ENCODE data around the gene MTPN. TPM values are rescaled to one million over a fixed set of nuclear protein-coding genes. Genes with fewer than 3 reads are reported as not detected.

The MTPN gene
- total RNA-seq, 1 donor: 117 TPM

DNA sequence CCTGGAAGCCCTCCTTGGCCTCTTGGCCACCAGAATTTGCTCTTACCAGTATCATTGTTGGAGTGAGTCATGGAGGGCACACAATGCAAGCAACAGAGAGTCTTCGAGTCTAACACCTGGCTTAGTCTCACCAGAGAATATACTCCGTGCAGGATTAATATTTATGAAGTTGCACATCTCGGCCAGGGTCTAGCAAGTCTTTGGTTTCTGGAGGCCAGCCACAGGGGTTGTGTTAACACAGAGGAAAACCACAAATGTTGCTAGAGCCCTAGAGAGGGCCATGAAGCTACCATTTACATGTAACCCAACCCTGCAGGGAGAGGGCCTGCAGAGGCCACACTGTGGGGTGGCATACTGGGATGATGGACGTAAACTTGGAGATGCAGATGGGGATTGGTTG is 71.8 kb downstream of the MTPN start:
- H3K36me3 ChIP-seq (ENCODE audit: insufficient read depth, low read length): no peaks in the 10 kb centered on the region
- DNase-seq (ENCODE audit: insufficient read length, low spot score, missing footprints): no peak

DNA sequence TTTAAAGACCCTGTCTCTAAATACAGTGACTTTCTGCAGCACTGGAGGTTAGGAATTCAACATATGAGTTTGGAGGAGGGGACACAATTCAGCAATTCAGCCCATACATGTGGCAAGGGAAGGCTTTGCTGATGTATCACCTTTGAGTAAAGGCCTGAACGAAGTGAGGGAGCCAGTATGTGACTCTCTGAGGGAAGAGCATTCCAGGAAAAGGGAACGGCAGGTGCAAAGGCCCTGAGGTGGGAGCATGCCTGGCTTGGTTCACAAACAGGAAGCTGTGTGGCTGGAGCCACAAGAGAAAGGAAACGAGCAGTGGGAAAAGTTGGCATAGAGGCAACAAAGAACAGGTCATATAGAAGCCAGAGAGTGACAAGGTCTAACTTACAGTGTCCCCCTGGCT is 72.9 kb downstream of the MTPN start:
- H3K9me3 ChIP-seq (ENCODE audit: low read depth, low read length): no peaks in the 10 kb centered on the region
- no peaks in the 10 kb centered on the region for H3K4me1 ChIP-seq (ENCODE audit: insufficient read depth, low read length)
- no peaks in the 10 kb centered on the region for H4K20me1 ChIP-seq (ENCODE audit: insufficient read depth, low read length)
- H3K27ac ChIP-seq (ENCODE audit: low read depth, low read length): no peak overlapping the region
- DNase-seq (ENCODE audit: insufficient read length, low spot score, missing footprints): no peak
- H3K4me2 ChIP-seq (ENCODE audit: insufficient read depth, low read length): no peak overlapping the region
- no peak overlapping the region for H3K4me3 ChIP-seq (ENCODE audit: insufficient read depth, low read length)
- TF ChIP-seq, protein P1, sequence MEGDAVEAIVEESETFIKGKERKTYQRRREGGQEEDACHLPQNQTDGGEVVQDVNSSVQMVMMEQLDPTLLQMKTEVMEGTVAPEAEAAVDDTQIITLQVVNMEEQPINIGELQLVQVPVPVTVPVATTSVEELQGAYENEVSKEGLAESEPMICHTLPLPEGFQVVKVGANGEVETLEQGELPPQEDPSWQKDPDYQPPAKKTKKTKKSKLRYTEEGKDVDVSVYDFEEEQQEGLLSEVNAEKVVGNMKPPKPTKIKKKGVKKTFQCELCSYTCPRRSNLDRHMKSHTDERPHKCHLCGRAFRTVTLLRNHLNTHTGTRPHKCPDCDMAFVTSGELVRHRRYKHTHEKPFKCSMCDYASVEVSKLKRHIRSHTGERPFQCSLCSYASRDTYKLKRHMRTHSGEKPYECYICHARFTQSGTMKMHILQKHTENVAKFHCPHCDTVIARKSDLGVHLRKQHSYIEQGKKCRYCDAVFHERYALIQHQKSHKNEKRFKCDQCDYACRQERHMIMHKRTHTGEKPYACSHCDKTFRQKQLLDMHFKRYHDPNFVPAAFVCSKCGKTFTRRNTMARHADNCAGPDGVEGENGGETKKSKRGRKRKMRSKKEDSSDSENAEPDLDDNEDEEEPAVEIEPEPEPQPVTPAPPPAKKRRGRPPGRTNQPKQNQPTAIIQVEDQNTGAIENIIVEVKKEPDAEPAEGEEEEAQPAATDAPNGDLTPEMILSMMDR (IDR thresholded peaks at IDR 0.05; ENCODE audit: extremely low read depth, low read depth, low read length): no peak
- H2AFZ ChIP-seq (ENCODE audit: low read length): no peak overlapping the region
- H3K27me3 ChIP-seq (ENCODE audit: insufficient read depth, low read length): no peaks in the 10 kb centered on the region
- H3K36me3 ChIP-seq (ENCODE audit: insufficient read depth, low read length): no peaks in the 10 kb centered on the region
- H3K79me2 ChIP-seq (ENCODE audit: insufficient read depth, low read length): no peaks in the 10 kb centered on the region

More for the DNA sequence above, 71.8 kb downstream of the MTPN start:
- H3K27me3 ChIP-seq (ENCODE audit: insufficient read depth, low read length): no peaks in the 10 kb centered on the region
- no peaks in the 10 kb centered on the region for H3K9me3 ChIP-seq (ENCODE audit: low read depth, low read length)
- H3K27ac ChIP-seq (ENCODE audit: low read depth, low read length): no peak overlapping the region
- no peak overlapping the region for H3K4me2 ChIP-seq (ENCODE audit: insufficient read depth, low read length)
- H2AFZ ChIP-seq (ENCODE audit: low read length): no peak overlapping the region
- TF ChIP-seq, protein P1 (IDR thresholded peaks at IDR 0.05; ENCODE audit: extremely low read depth, low read depth, low read length): no peak
- H4K20me1 ChIP-seq (ENCODE audit: insufficient read depth, low read length): no peaks in the 10 kb centered on the region
- H3K79me2 ChIP-seq (ENCODE audit: insufficient read depth, low read length): no peaks in the 10 kb centered on the region
- no peaks in the 10 kb centered on the region for H3K4me1 ChIP-seq (ENCODE audit: insufficient read depth, low read length)
- no peak overlapping the region for H3K4me3 ChIP-seq (ENCODE audit: insufficient read depth, low read length)

DNA sequence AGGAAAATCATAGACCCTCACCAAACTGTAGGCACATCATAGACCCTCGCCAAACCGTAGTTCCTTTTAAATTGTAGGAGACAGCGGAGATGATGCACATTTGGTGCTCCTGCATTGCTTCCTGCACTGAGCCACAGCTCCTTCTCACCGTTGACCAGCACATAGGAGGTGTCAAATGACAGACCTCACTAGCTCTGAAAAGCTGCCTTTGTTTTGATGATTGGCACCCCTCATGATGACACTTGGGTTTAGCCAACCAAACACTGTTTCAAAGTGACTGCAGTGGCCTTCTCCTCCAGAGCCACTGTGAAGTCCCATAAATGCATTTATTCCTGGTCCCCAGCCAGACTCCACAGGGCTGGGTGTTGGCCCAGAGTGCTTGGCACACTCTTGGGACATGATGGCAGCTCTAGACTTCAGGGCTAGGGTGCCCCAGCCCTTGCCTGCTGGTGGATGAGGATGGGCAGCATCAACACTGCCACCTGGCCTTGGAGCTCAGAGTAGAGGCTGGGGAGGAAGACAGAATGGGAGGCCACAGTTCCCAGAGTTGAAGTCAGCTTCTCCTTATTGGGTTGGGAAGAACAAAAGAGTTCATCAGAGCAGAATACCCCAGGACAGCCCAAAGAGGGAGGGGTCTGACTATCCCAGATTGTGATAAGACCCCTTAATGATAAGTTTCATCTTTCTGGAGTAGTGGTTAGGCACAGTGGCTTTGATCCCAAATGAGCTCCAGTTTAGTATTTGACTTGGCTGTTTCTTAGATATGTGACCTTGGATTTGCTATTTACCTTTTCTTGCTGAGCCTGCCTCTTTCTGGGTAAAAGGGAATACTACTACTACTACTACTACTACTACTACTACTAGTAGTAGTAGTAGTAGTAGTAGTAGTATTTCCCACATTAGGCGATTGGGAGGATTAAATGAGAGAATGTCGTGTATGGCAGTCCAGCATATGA is 75.3 kb downstream of the MTPN start:
- no peak overlapping the region for H3K4me3 ChIP-seq (ENCODE audit: insufficient read depth, low read length)
- H2AFZ ChIP-seq (ENCODE audit: low read length): no peak overlapping the region
- TF ChIP-seq, protein P1 (IDR thresholded peaks at IDR 0.05; ENCODE audit: extremely low read depth, low read depth, low read length): no peak
- no peak overlapping the region for H3K4me2 ChIP-seq (ENCODE audit: insufficient read depth, low read length)
- H3K36me3 ChIP-seq (ENCODE audit: insufficient read depth, low read length): no peaks in the 10 kb centered on the region
- H3K27me3 ChIP-seq (ENCODE audit: insufficient read depth, low read length): no peaks in the 10 kb centered on the region
- no peak overlapping the region for H3K27ac ChIP-seq (ENCODE audit: low read depth, low read length)
- no peak for DNase-seq (ENCODE audit: insufficient read length, low spot score, missing footprints)
- H3K9me3 ChIP-seq (ENCODE audit: low read depth, low read length): no peaks in the 10 kb centered on the region
- H3K79me2 ChIP-seq (ENCODE audit: insufficient read depth, low read length): no peaks in the 10 kb centered on the region
- no peaks in the 10 kb centered on the region for H4K20me1 ChIP-seq (ENCODE audit: insufficient read depth, low read length)
- no peaks in the 10 kb centered on the region for H3K4me1 ChIP-seq (ENCODE audit: insufficient read depth, low read length)

DNA sequence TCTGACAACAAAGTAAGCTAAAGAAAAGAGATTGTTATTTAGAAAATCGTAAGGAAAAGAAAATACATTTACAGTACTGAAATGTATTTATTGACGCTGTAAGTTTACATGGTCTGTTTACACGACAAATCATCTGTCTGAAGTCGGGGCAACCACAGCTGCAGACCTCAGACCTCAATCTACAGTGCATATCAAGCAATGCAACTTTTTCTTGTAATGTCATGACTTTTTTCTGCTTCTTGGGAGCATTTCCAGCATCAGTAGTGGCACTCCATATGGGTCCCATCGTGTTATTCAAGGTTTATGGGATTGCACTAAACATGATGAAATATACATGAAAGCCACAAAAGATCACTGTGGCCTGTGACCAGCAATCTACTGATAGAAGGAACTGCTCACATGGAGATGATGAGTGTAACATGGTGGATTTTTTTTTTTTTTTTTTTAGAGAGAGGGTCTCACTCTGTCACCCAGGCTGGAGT is 77.1 kb downstream of the MTPN start:
- Histone ChIP-seq H3K27me3 (ENCODE audit: insufficient read depth, low read length) (no peaks in the 10 kb centered on the region), H2AFZ (ENCODE audit: low read length) (no peak overlapping the region), H4K20me1 (ENCODE audit: insufficient read depth, low read length) (no peaks in the 10 kb centered on the region), H3K4me1 (ENCODE audit: insufficient read depth, low read length) (no peaks in the 10 kb centered on the region), H3K36me3 (ENCODE audit: insufficient read depth, low read length) (no peaks in the 10 kb centered on the region), H3K9me3 (ENCODE audit: low read depth, low read length) (no peaks in the 10 kb centered on the region), H3K4me2 (ENCODE audit: insufficient read depth, low read length) (no peak overlapping the region), H3K4me3 (ENCODE audit: insufficient read depth, low read length) (no peak overlapping the region), H3K79me2 (ENCODE audit: insufficient read depth, low read length) (no peaks in the 10 kb centered on the region), H3K27ac (ENCODE audit: low read depth, low read length) (no peak overlapping the region)
- TF ChIP-seq, protein P1 (IDR thresholded peaks at IDR 0.05; ENCODE audit: extremely low read depth, low read depth, low read length): no peak
- DNase-seq (ENCODE audit: insufficient read length, low spot score, missing footprints): no peak
